SJCRH30 (cell line): ENCODE data around the gene UBL3. TPM values are rescaled to one million over a fixed set of nuclear protein-coding genes. Genes with fewer than 3 reads are reported as not detected.

Experiments used
- DNase-seq, 2 experiments: peaks; one replicate each; pipeline ENCODE4 v3.0.0-alpha.2; 2015 to 2020
- H3K27ac ChIP-seq: fragments of 250-450 bp; sonication (Bioruptor Pico); 2 replicates; pipeline ENCODE4 v1.5.1; 2020; ENCODE audit warnings: mild to moderate bottlenecking, moderate library complexity
- H3K27me3 ChIP-seq: fragments of 250-450 bp; sonication (Bioruptor Pico); 2 replicates; pipeline ENCODE4 v1.5.1; 2020; ENCODE audit warnings: mild to moderate bottlenecking, moderate library complexity
- H3K36me3 ChIP-seq: fragments of 250-450 bp; sonication (Bioruptor Pico); 2 replicates; pipeline ENCODE4 v1.5.1; 2020; ENCODE audit warnings: mild to moderate bottlenecking, moderate library complexity
- H3K4me1 ChIP-seq: fragments of 250-450 bp; sonication (Bioruptor Pico); 2 replicates; pipeline ENCODE4 v1.5.1; 2020; ENCODE audit warnings: mild to moderate bottlenecking, moderate library complexity
- H3K4me3 ChIP-seq: fragments of 250-450 bp; sonication (Bioruptor Pico); 2 replicates; pipeline ENCODE4 v1.5.1; 2020; ENCODE audit warnings: mild to moderate bottlenecking, moderate library complexity
- H3K9me3 ChIP-seq: fragments of 250-450 bp; sonication (Bioruptor Pico); replicated peaks from 2 replicates; pipeline ENCODE4 v1.5.1; 2020; ENCODE audit warnings: mild to moderate bottlenecking, moderate library complexity
- total RNA-seq: library from RNA; depleted of rRNA; stranded (reverse); fragments of >200 nt; shearing (Covaris generic); gene quantifications from 2 replicates; pipeline ENCODE4 v1.2.3, GENCODE V29; 2014; rRNA removed

Gene UBL3
- total RNA-seq = 19.4 and 20.9 TPM in 2 replicates

GRCh38 chr13:29850213-29850898 lies at the start of gene UBL3:
TSS of gene UBL3 (minus strand) at chr13:29850617. CDS start at chr13:29849538, 1,079 bp downstream.
- Histone ChIP-seq H3K9me3 (no peaks in the 10 kb centered on the region), H3K36me3 (no peaks in the 10 kb centered on the region), H3K27ac (peak within 1 kb of the TSS; percentile 84), H3K4me3 (peak within 1 kb of the TSS; percentile 78), H3K27me3 (no peaks in the 10 kb centered on the region), H3K4me1 (peaks cover 19% of the 10 kb centered on the region)
- DNase-seq = peak; percentile 97 to 98

- H3K4me1 ChIP-seq = peaks cover 21% of the 10 kb centered on the region
- peaks cover 10% of the 10 kb centered on the region for H3K9me3 ChIP-seq
- H3K27me3 ChIP-seq = no peaks in the 10 kb centered on the region
- no peak overlapping the region for H3K4me3 ChIP-seq
- peak in 1 of 2 experiments; percentile 45 for DNase-seq
- no peak overlapping the region for H3K27ac ChIP-seq
- H3K36me3 ChIP-seq = no peaks in the 10 kb centered on the region
Observed at GRCh38 chr13:29897102-29897501, 46.7 kb upstream of the UBL3 start.

GRCh38 chr13:29893438-29893837 lies 43.0 kb upstream of the UBL3 start:
- Histone ChIP-seq H3K27ac (no peak overlapping the region), H3K27me3 (no peaks in the 10 kb centered on the region), H3K4me1 (peaks cover 12% of the 10 kb centered on the region), H3K36me3 (no peaks in the 10 kb centered on the region), H3K4me3 (no peak overlapping the region), H3K9me3 (no peaks in the 10 kb centered on the region)
- DNase-seq = no peak

- H3K4me3 ChIP-seq = no peak overlapping the region
- no peaks in the 10 kb centered on the region for H3K36me3 ChIP-seq
- no peak overlapping the region for H3K27ac ChIP-seq
- H3K27me3 ChIP-seq = no peaks in the 10 kb centered on the region
- peaks cover 20% of the 10 kb centered on the region for H3K4me1 ChIP-seq
- H3K9me3 ChIP-seq = no peaks in the 10 kb centered on the region
- DNase-seq = no peak
Observed at GRCh38 chr13:29892151-29892550, 41.7 kb upstream of the UBL3 start.

- H3K36me3 ChIP-seq = no peaks in the 10 kb centered on the region
- no peaks in the 10 kb centered on the region for H3K27me3 ChIP-seq
- H3K4me1 ChIP-seq = peaks cover 24% of the 10 kb centered on the region
- H3K9me3 ChIP-seq = no peaks in the 10 kb centered on the region
- H3K4me3 ChIP-seq = no peak overlapping the region
- DNase-seq = no peak
- H3K27ac ChIP-seq = no peak overlapping the region
Observed at GRCh38 chr13:29889111-29889510, 38.7 kb upstream of the UBL3 start.

GRCh38 chr13:29888306-29888705 lies 37.9 kb upstream of the UBL3 start:
- Histone ChIP-seq H3K27ac (no peak overlapping the region), H3K4me1 (peaks cover 25% of the 10 kb centered on the region), H3K36me3 (no peaks in the 10 kb centered on the region), H3K4me3 (no peak overlapping the region), H3K9me3 (no peaks in the 10 kb centered on the region), H3K27me3 (no peaks in the 10 kb centered on the region)
- DNase-seq = no peak

GRCh38 chr13:29887686-29888085 lies 37.3 kb upstream of the UBL3 start:
- no peaks in the 10 kb centered on the region for H3K27me3 ChIP-seq
- DNase-seq = peak in 1 of 2 experiments; percentile 34
- no peaks in the 10 kb centered on the region for H3K9me3 ChIP-seq
- H3K4me3 ChIP-seq = no peak overlapping the region
- H3K4me1 ChIP-seq = peaks cover 25% of the 10 kb centered on the region
- no peaks in the 10 kb centered on the region for H3K36me3 ChIP-seq
- peak overlapping the region; percentile 11; the same call in 1 of the 2 replicates for H3K27ac ChIP-seq

GRCh38 chr13:29887030-29887557 lies 36.7 kb upstream of the UBL3 start:
- Histone ChIP-seq H3K4me1 (peaks cover 25% of the 10 kb centered on the region), H3K36me3 (no peaks in the 10 kb centered on the region), H3K9me3 (no peaks in the 10 kb centered on the region), H3K27ac (peak overlapping the region; percentile 11; the same call in 1 of the 2 replicates), H3K27me3 (no peaks in the 10 kb centered on the region), H3K4me3 (no peak overlapping the region)
- peak; percentile 19 to 49 for DNase-seq

- Histone ChIP-seq H3K4me3 (no peak overlapping the region), H3K9me3 (no peaks in the 10 kb centered on the region), H3K4me1 (peaks cover 25% of the 10 kb centered on the region), H3K27ac (no peak overlapping the region), H3K36me3 (no peaks in the 10 kb centered on the region), H3K27me3 (no peaks in the 10 kb centered on the region)
- no peak for DNase-seq
Observed at GRCh38 chr13:29886446-29886845, 36.0 kb upstream of the UBL3 start.

GRCh38 chr13:29885989-29886388 lies 35.6 kb upstream of the UBL3 start:
- H3K27ac ChIP-seq = no peak overlapping the region
- H3K4me3 ChIP-seq = no peak overlapping the region
- peaks cover 25% of the 10 kb centered on the region for H3K4me1 ChIP-seq
- DNase-seq = no peak
- H3K9me3 ChIP-seq = no peaks in the 10 kb centered on the region
- H3K27me3 ChIP-seq = no peaks in the 10 kb centered on the region
- no peaks in the 10 kb centered on the region for H3K36me3 ChIP-seq

- Histone ChIP-seq H3K36me3 (no peaks in the 10 kb centered on the region), H3K27ac (no peak overlapping the region), H3K9me3 (no peaks in the 10 kb centered on the region), H3K27me3 (no peaks in the 10 kb centered on the region), H3K4me3 (0 out of 2 replicates have a peak overlapping the region, but pooled peaks have one; percentile 1), H3K4me1 (peaks cover 25% of the 10 kb centered on the region)
- peak in 1 of 2 experiments; percentile 41 for DNase-seq
Observed at GRCh38 chr13:29884671-29885430, 34.4 kb upstream of the UBL3 start.

- Histone ChIP-seq H3K36me3 (no peaks in the 10 kb centered on the region), H3K9me3 (no peaks in the 10 kb centered on the region), H3K4me3 (no peak overlapping the region), H3K4me1 (peaks cover 25% of the 10 kb centered on the region), H3K27me3 (no peaks in the 10 kb centered on the region), H3K27ac (no peak overlapping the region)
- DNase-seq = no peak
Observed at GRCh38 chr13:29883941-29884518, 33.6 kb upstream of the UBL3 start.

- no peaks in the 10 kb centered on the region; the same call in 1 of the 2 replicates for H3K9me3 ChIP-seq
- no peaks in the 10 kb centered on the region for H3K27me3 ChIP-seq
- no peak overlapping the region for H3K4me3 ChIP-seq
- peaks cover 15% of the 10 kb centered on the region for H3K4me1 ChIP-seq
- DNase-seq = no peak
- no peak overlapping the region for H3K27ac ChIP-seq
- H3K36me3 ChIP-seq = no peaks in the 10 kb centered on the region
Observed at GRCh38 chr13:29882076-29882475, 31.7 kb upstream of the UBL3 start.

- H3K27me3 ChIP-seq = no peaks in the 10 kb centered on the region
- no peak overlapping the region for H3K4me3 ChIP-seq
- DNase-seq = peak in 1 of 2 experiments; percentile 22
- no peaks in the 10 kb centered on the region for H3K36me3 ChIP-seq
- no peaks in the 10 kb centered on the region; the same call in 1 of the 2 replicates for H3K9me3 ChIP-seq
- H3K27ac ChIP-seq = no peak overlapping the region
- H3K4me1 ChIP-seq = peaks cover 5% of the 10 kb centered on the region; the same call in 1 of the 2 replicates
Observed at GRCh38 chr13:29878101-29878500, 27.7 kb upstream of the UBL3 start.
